Esophagus squamous epithelium (tissue), 4 donors: ENCODE data around the gene UPK1B.

Experiments
- POLR2A ChIP-seq, 4 donors: fragments of 450-650 bp; IDR thresholded peaks; one replicate each; pipeline ENCODE4 v1.6.1; 2017; ENCODE audit warnings: antibody characterized with exemption in 4 of 4, mild to moderate bottlenecking in 4 of 4, moderate library complexity in 3 of 4
- TF ChIP-seq, protein P1 (sequence below), 6 experiments: fragments of 450-650 bp in 4 of 6; fragments of 200-600 bp in 2 of 6; sonication (generic) in 2 of 6; IDR thresholded peaks; one replicate each; pipeline ENCODE4 v1.5.1; 2016 to 2019; ENCODE audit warnings: antibody characterized with exemption in 6 of 6, mild to moderate bottlenecking in 4 of 6, moderate library complexity in 4 of 6

DNA sequence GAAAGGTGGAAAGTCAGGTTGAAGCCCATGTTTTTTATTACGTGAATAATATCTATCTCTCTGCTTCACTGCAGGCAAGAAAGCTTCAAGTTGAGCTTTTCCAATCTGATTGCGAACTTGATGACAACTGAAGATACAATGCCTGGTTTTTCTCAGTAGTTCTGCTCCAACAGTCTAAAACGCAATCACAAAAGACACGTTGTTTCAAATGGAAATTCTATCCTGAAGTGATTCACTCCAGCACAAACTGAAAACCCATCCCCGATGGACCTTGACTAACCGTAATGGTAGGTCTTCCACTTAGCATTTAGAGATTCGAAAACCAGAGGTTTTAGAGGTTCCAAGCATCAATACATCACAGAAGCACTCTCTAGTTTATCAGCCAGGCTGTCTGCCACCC, 56.7 kb downstream of the UPK1B start:
- TF ChIP-seq, protein P1, sequence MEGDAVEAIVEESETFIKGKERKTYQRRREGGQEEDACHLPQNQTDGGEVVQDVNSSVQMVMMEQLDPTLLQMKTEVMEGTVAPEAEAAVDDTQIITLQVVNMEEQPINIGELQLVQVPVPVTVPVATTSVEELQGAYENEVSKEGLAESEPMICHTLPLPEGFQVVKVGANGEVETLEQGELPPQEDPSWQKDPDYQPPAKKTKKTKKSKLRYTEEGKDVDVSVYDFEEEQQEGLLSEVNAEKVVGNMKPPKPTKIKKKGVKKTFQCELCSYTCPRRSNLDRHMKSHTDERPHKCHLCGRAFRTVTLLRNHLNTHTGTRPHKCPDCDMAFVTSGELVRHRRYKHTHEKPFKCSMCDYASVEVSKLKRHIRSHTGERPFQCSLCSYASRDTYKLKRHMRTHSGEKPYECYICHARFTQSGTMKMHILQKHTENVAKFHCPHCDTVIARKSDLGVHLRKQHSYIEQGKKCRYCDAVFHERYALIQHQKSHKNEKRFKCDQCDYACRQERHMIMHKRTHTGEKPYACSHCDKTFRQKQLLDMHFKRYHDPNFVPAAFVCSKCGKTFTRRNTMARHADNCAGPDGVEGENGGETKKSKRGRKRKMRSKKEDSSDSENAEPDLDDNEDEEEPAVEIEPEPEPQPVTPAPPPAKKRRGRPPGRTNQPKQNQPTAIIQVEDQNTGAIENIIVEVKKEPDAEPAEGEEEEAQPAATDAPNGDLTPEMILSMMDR (IDR thresholded peaks at IDR 0.05): no peak
- no peak for TF ChIP-seq POLR2A (IDR thresholded peaks at IDR 0.05)
